ENCODE data around the gene RNF208.

The RNF208 gene

GRCh38 chr9:137189297-137190295, 32.4 kb downstream of the RNF208 start:
- no peak for DNase-seq

- DNase-seq = peak; percentile 56 to 90
These were observed 33.3 kb downstream of the RNF208 start, which contains the start of the genes ANAPC2 and SSNA1 for GRCh38 chr9:137188490-137189296. Gene ANAPC2, minus strand, starts transcription at chr9:137188560. Its CDS starts 28 bp downstream, at chr9:137188532. Gene SSNA1, plus strand, starts transcription at chr9:137188676. Its CDS starts 51 bp downstream, at chr9:137188727.

- no peak for DNase-seq
These were observed 34.0 kb downstream of the RNF208 start for GRCh38 chr9:137188086-137188489.

- DNase-seq = no peak
These were observed 34.7 kb downstream of the RNF208 start for GRCh38 chr9:137187386-137187785.

GRCh38 chr9:137186385-137186784, 35.7 kb downstream of the RNF208 start:
- no peak for DNase-seq

GRCh38 chr9:137185921-137186320, 36.1 kb downstream of the RNF208 start:
- no peak for DNase-seq

- no peak for DNase-seq
These were observed 37.0 kb downstream of the RNF208 start for GRCh38 chr9:137184881-137185660.

GRCh38 chr9:137183980-137184595, 38.0 kb downstream of the RNF208 start:
- DNase-seq = no peak

- DNase-seq = no peak
These were observed 39.2 kb downstream of the RNF208 start for GRCh38 chr9:137182836-137183235.

- no peak for DNase-seq
These were observed 40.4 kb downstream of the RNF208 start for GRCh38 chr9:137181680-137182079.

- no peak for DNase-seq
These were observed 41.5 kb downstream of the RNF208 start for GRCh38 chr9:137180491-137180890.

- no peak for DNase-seq
These were observed 42.3 kb downstream of the RNF208 start for GRCh38 chr9:137179761-137180160.

GRCh38 chr9:137178939-137179630, 43.0 kb downstream of the RNF208 start:
- DNase-seq = no peak

- no peak for DNase-seq
These were observed 43.7 kb downstream of the RNF208 start for GRCh38 chr9:137178201-137178938.

GRCh38 chr9:137176302-137177182, 45.5 kb downstream of the RNF208 start:
- DNase-seq = no peak

GRCh38 chr9:137175345-137175961, 46.6 kb downstream of the RNF208 start:
- DNase-seq = no peak

GRCh38 chr9:137174722-137175293, 47.2 kb downstream of the RNF208 start:
- DNase-seq = no peak

- DNase-seq = no peak
These were observed 48.0 kb downstream of the RNF208 start for GRCh38 chr9:137173796-137174664.

Measured in NCI-H446 (cell line).